Hematopoietic multipotent progenitor cell treated with erythropoietin and hydrocortisone succinate and interleukin-3 and kit ligand, for 6 days (in vitro differentiated cells): ENCODE data around the gene MOGAT2.
"Not testable (repeated sequence)": the region's sequence is repeated elsewhere in the genome, so short reads cannot be mapped to it uniquely, and the experiment has no call there.

ENCODE experiments used
- DNase-seq: peaks from one replicate; pipeline ENCODE4 v3.0.0-alpha.2; 2015

MOGAT2 gene

DNA sequence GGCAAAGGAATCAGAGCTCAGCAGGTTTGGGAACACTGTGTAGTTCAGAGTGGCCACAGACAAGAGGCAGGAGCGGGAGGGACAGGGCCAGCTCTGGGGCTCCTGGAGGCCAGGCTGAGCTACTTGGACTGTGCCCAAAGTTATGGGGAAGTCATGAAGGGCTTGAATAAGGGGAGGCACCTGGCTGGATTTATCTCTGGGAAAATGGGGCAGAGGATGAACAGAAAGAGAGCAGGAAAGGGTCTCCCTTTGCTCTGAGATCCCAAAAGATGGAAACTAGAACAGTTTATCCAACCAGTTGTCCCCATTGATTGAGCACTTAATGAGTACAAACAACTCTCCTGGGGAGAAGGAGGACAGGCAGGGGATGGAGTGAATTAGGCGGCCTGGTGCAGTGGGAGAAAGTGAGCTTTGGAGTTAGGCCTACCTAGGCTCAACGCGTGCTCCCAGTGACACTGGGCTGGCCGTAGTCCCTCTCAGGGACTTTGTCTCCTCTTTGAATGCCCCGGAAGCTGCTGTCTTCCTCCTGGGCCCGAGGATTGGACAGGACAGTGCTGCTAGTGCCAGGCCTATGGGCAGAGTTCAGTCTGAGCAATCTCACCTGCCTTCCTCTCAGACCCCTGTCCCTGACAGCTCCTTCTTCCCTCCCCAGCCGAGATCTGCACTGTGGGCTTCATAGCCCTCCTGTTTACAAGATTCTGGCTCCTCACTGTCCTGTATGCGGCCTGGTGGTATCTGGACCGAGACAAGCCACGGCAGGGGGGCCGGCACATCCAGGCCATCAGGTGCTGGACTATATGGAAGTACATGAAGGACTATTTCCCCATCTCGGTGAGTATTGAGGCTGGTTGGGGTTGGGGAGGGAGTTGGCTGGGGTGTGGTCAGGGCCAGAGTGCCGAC, 2.0 kb downstream of the MOGAT2 start:
- DNase-seq, result no peak

DNA sequence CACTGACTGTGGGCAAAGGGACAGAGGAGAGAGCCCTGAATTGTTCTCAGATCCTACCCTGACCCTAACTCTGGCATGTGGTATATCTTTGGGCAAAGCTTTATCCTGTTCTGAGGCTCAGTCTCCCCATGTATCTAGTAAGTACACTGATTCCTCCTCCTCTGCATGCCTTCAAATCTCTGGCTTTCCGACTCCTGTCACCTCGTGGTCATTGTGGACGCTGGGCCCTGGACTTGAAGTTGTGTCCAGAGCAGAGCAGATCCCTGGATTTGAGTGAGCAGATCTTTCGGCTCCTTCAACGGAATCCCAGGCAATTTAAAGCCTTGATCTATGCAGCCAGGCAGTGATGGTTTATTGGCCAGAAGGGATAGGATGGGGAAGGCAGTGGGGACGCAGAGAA, 3.0 kb downstream of the MOGAT2 start:
- DNase-seq, result no peak

GRCh38 chr11:75721852-75722668, 4.4 kb downstream of the MOGAT2 start:
- DNase-seq, result no peak

DNA sequence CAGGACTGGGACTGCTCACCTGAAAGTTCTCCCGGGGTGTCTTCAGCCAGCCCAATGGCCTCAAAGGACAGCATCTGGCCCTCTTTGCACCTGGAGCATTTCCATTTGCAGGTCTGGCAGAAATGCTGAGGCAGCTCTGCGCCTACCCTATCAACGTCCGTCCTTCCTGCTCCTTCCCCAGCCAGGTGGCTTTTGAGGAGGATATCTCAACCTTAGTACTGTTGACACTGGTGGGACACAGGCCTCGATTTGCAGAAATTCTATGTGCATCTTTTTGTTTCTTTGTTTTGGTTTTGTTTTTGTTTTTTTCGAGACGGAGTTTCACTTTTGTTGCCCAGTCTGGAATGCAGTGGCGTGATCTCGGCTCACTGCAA, 5.0 kb downstream of the MOGAT2 start:
- no peak for DNase-seq

- no peak for DNase-seq
Measured at GRCh38 chr11:75725547-75726320, 8.1 kb downstream of the MOGAT2 start.

DNA sequence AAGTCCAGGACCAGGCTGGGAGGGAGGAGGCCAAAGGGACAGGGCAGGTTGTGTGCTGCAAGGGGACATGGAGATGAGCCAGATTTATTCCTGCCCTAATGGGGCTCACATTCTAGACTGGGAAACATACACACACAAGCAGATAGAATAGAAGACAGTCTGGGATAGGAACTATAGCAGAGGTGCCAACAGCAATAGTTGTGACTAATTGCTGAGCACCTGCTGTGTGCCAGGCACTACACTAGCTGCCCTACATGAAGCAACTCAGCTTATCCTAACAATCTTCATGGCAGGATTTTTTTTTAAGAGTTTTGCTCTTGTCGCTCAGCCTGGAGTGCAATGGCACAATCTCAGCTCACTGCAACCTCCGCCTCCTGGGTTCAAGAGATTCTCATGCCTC, 11.4 kb downstream of the MOGAT2 start:
- DNase-seq, result no peak

- DNase-seq, result no peak
Measured at GRCh38 chr11:75731095-75731494, 13.5 kb downstream of the MOGAT2 start.

- no peak for DNase-seq
Measured at GRCh38 chr11:75733071-75733430, 15.4 kb downstream of the MOGAT2 start.

GRCh38 chr11:75733431-75734107, 15.9 kb downstream of the MOGAT2 start:
- no peak for DNase-seq

DNA sequence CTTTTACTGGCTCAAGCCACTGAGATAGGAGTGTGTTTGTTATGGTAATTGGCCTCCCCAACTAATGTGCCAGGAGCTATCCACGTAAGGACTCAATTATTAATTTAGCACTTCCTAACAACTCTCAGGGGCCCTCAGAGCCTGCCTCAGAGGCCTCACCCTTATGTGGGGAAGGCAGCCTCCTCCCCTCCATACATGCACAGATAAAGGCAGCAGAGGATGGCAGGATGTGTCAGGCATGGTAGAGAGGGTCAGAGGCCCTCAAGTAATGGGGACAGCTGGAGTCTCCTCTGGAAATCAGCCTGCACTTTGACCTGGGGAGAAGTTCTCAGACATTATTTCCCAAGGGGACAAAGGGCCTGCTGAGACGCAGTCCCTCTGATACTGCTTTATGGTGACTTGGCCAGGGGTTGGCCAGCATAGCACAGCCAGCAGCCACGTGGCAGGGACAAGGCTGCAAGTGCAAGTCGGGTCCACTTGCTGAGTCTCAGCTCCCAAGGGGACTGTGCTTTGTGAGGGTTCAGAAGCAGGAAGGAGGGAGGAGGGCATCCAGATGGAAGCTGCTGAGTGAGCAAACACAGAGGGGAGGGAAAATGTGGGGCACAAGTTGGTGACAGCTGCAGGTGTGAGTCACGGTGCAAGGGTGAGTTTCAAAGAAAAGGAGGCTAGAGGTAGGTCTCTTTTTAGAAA, 17.0 kb downstream of the MOGAT2 start:
- no peak for DNase-seq

- DNase-seq, result no peak
Measured at GRCh38 chr11:75735181-75735845, 17.7 kb downstream of the MOGAT2 start.

- no peak for DNase-seq
Measured at GRCh38 chr11:75737314-75737713, 19.7 kb downstream of the MOGAT2 start.

DNA sequence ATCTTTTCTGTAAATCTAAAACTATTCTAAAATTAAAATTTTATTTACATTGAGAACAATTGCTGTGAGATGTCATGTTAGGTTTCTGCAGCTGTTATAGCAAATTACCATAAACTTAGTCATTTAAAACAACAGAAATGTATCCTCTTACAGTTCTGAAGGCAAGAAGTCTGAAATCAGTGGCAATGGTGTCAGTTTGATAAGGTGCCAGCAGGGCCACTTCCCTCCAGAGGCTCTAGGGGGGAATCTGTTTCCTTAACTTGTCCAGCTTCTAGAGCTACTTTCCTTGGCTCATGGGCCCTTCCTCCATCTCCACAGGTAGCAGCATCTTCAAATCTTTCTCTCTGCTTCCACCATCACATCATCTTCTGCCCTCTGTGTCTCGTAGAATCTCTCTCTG, 23.0 kb downstream of the MOGAT2 start:
- DNase-seq, result peak; percentile 22

DNA sequence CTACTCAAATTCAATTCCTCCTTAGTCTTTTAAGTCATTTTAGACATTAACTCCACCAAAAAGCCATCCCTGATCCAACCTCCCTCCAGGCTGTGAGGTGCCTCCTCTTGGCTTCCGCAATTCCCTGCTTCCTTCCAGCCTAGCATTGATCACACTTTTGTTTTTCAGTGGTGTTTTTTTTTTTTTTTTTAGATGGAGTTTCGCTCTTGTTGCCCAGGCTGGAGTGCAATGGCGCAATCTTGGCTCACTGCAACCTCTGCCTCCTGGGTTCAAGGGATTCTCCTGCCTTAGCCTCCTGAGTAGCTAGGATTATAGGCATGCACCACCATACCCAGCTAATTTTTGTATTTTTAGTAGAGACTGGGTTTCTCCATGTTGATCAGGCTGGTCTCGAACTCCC, 25.5 kb downstream of the MOGAT2 start:
- not testable (repeated sequence) for DNase-seq

GRCh38 chr11:75743711-75744563, 26.3 kb downstream of the MOGAT2 start:
- DNase-seq, result no peak

GRCh38 chr11:75745807-75746206, 28.2 kb downstream of the MOGAT2 start:
- no peak for DNase-seq

DNA sequence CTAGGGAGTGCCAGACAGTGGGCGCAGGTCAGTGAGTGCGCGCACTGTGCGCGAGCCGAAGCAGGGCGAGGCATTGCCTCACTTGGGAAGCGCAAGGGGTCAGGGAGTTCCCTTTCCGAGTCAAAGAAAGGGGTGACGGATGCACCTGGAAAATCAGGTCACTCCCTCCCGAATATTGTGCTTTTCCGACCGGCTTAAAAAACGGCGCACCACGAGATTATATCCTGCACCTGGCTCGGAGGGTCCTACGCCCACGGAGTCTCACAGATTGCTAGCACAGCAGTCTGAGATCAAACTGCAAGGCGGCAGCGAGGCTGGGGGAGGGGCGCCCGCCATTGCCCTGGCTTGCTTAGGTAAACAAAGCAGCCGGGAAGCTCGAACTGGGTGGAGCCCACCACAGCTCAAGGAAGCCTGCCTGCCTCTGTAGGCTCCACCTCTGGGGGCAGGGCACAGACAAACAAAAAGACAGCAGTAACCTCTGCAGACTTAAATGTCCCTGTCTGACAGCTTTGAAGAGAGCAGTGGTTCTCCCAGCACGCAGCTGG, 31.2 kb downstream of the MOGAT2 start:
- not testable (repeated sequence) for DNase-seq

GRCh38 chr11:75754933-75755332, 37.3 kb downstream of the MOGAT2 start:
- not testable (repeated sequence) for DNase-seq

DNA sequence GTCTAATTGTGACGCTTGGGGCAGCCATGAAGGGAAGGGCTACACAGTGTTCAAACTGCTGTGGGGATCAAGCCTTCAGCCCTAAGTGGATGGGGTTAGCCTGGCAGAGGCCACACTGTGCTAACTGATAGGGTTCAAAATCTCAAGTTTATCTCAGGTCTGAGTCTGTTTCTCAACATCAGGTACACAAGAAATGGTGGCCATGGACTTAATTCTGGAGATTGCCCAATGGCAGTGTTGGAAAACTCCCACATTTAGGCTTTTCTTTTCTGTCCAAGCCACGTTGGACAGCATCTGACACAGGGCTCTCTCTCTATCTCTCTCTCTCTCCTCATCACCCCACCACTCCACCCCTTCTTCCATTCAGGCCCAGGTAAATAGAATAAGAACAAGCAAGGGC, 40.0 kb downstream of the MOGAT2 start:
- no peak for DNase-seq

DNA sequence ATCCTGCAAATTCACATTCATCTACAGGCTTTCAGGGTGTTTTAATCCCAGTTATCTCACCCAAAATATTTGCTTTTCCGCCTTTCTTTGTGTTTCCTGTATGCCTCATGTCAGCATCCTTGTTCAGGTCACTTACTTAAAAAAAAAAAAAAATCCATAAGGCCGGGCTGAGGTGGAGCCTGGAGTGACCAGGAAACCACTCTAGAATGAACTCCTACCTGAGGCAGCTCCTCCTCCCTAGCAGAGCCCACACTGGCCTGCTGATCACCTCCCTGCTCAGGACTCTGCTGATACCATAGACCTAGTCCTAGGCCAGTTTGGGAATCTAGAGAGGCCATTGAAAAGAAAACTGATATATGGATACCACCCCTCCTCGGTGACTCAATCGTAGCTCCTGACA, 42.2 kb downstream of the MOGAT2 start:
- DNase-seq, result no peak
